Measurements from ENCODE around the gene HOXD8. TPM values are rescaled to one million over a fixed set of nuclear protein-coding genes. Genes with fewer than 3 reads are reported as not detected.

Gene HOXD8
- total RNA-seq, 1 donor from 2014 or later: not detected

DNA sequence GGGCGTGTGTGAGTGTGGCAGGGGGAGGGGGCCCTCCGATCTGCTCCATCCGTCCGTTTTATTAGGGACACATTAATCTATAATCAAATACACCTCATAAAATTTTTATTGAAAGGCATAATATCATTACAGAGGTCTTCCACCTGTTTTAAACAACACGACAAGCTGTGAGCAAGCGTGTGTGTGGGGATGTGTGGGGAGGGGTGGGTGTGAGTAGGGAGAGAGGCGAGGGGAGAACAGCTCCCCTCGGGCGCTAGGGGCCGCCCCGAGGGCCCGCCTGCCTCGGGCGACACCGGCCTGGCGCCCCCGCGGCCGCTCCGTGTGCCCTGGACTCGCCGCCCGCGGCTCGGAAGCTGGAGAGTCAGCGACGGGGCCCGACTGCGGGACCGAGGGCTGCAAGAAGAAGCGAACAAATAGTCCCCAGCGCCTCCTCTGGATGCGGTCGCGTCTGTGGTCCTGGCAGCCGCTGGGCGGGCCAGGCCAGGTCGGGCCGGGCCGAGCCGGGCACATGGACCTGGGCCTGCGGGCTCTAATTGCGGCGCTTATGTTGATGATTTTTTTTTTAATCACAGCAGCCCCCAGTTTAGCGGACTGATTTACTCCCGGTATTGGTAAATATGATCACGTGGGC, 7.3 kb upstream of the HOXD8 start:
- no peaks in the 10 kb centered on the region for H3K36me3 Mint-ChIP-seq (ENCODE audit: low read depth)
- TF ChIP-seq, protein P1, sequence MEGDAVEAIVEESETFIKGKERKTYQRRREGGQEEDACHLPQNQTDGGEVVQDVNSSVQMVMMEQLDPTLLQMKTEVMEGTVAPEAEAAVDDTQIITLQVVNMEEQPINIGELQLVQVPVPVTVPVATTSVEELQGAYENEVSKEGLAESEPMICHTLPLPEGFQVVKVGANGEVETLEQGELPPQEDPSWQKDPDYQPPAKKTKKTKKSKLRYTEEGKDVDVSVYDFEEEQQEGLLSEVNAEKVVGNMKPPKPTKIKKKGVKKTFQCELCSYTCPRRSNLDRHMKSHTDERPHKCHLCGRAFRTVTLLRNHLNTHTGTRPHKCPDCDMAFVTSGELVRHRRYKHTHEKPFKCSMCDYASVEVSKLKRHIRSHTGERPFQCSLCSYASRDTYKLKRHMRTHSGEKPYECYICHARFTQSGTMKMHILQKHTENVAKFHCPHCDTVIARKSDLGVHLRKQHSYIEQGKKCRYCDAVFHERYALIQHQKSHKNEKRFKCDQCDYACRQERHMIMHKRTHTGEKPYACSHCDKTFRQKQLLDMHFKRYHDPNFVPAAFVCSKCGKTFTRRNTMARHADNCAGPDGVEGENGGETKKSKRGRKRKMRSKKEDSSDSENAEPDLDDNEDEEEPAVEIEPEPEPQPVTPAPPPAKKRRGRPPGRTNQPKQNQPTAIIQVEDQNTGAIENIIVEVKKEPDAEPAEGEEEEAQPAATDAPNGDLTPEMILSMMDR (IDR thresholded peaks at IDR 0.05): no peak
- H3K27me3 Mint-ChIP-seq: peaks cover 67% of the 10 kb centered on the region
- H3K9me3 Mint-ChIP-seq: no peaks in the 10 kb centered on the region
- peak overlapping the region; percentile 59 for H3K4me3 Mint-ChIP-seq
- no peak for DNase-seq
- ChIA-PET POLR2A (no interaction called here), CTCF (interaction anchor here (0.7 to 1.2 kb wide), 2 partner anchors 427 to 432 kb away, joined by 3 read pairs; no protein-coding TSS in a partner anchor)
- intact Hi-C loops (cut with micrococcal nuclease): no loop called here
- H3K27ac Mint-ChIP-seq: no peak overlapping the region
- no peak for ATAC-seq (ENCODE audit: low read depth)
- peaks cover 12% of the 10 kb centered on the region for H3K4me1 Mint-ChIP-seq

DNA sequence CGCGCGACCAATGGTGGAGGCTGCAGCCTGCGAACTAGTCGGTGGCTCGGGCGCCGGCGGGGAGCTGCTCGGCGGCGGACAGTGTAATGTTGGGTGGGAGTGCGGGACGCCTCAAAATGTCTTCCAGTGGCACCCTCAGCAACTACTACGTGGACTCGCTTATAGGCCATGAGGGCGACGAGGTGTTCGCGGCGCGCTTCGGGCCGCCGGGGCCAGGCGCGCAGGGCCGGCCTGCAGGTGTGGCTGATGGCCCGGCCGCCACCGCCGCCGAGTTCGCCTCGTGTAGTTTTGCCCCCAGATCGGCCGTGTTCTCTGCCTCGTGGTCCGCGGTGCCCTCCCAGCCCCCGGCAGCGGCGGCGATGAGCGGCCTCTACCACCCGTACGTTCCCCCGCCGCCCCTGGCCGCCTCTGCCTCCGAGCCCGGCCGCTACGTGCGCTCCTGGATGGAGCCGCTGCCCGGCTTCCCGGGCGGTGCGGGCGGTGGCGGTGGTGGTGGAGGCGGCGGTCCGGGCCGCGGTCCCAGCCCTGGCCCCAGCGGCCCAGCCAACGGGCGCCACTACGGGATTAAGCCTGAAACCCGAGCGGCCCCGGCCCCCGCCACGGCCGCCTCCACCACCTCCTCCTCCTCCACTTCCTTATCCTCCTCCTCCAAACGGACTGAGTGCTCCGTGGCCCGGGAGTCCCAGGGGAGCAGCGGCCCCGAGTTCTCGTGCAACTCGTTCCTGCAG, 6.7 kb upstream of the HOXD8 start, which contains the start of gene HOXD9:
Gene HOXD9, plus strand, starts transcription at position 37 of the 728 bp plus-strand sequence. Its CDS starts 50 bp downstream, at position 87.
- TF ChIP-seq, protein P1 (IDR thresholded peaks at IDR 0.05): no peak
- DNase-seq: no peak

DNA sequence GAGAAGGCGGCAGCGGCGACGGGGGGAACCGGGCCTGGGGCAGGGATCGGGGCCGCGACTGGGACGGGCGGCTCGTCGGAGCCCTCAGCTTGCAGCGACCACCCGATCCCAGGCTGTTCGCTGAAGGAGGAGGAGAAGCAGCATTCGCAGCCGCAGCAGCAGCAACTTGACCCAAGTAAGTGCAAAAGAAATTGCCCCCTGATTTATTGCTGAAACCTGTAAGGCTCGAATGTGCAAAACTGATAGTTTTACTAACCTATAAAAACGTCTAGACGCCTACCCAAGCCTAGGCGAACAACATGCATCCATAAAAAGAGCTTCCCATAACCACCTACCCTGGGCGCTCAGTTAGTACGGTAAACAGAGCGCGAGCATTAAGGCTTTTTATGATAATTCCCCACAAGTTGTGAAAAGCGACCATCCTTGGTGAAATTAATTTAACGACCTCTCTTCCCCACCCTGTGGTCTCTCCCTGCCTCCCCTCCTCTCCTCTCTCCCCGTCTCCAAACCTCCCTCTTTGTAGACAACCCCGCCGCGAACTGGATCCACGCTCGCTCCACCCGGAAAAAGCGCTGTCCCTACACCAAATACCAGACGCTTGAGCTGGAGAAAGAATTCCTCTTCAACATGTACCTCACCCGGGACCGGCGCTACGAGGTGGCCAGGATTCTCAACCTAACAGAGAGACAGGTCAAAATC, 5.9 kb upstream of the HOXD8 start:
- ATAC-seq (ENCODE audit: low read depth): no peak
- DNase-seq: no peak
- no peak overlapping the region for H3K27ac Mint-ChIP-seq
- intact Hi-C loops (cut with micrococcal nuclease): no loop called here
- no peak overlapping the region for H3K4me3 Mint-ChIP-seq
- H3K4me1 Mint-ChIP-seq: peaks cover 18% of the 10 kb centered on the region
- H3K9me3 Mint-ChIP-seq: no peaks in the 10 kb centered on the region
- TF ChIP-seq, protein P1 (IDR thresholded peaks at IDR 0.05): no peak
- H3K27me3 Mint-ChIP-seq: peaks cover 67% of the 10 kb centered on the region
- POLR2A ChIA-PET: no interaction called here
- CTCF ChIA-PET: interaction anchor here (0.7 kb wide), 1 partner anchor 528 kb away, joined by 3 read pairs; no protein-coding TSS in a partner anchor
- no peaks in the 10 kb centered on the region for H3K36me3 Mint-ChIP-seq (ENCODE audit: low read depth)

More for the DNA sequence above, 6.7 kb upstream of the HOXD8 start, which contains the start of gene HOXD9:
- Mint-ChIP-seq H3K36me3 (ENCODE audit: low read depth) (no peaks in the 10 kb centered on the region), H3K4me3 (peak within 1 kb of the TSS; percentile 59), H3K27ac (no peak within 1 kb of the TSS), H3K9me3 (no peaks in the 10 kb centered on the region), H3K27me3 (peaks cover 66% of the 10 kb centered on the region), H3K4me1 (peaks cover 12% of the 10 kb centered on the region)
- ChIA-PET POLR2A (no interaction called here), CTCF (no interaction called here)
- intact Hi-C loops (cut with micrococcal nuclease): no loop called here
- no peak for ATAC-seq (ENCODE audit: low read depth)

DNA sequence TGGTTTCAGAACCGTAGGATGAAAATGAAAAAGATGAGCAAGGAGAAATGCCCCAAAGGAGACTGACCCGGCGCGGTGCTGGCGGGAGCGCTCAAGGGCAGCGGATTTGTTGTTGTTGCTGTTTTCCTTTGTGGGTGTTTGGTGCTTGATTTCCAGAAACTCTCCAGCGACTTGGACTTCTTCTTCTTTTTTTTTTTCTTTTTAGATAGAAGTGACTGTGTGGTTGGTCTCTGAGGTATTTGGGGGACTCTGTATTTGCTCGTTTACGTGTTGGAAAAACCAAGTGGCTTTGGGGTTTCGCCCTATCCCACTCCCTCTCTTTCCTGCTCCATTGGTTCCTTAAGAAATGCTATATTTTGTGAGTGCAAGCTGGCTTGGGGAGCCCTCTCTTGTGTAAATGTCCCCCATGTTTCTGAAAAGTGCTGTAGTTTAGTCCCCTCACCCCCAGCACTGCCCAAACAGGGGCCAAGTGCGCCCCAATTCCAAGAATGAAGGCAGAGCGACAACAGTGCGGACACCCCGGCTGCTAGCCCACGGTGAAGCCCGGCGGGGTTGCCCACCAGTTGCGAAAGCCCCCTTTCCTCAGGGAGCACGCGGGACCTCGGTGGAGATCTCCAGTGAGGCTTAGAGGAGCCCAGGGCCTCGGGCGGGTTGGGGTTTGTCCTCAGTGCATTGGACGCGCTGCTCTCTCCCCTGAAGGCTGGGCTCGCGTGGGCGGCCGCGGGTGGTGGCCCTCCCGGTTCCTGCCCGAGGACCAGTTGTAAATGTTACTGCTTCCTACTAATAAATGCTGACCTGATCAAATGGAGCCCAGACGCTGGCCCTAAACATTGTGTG, 5.2 kb upstream of the HOXD8 start:
- intact Hi-C loops (cut with micrococcal nuclease): no loop called here
- no peak overlapping the region for H3K4me3 Mint-ChIP-seq
- no peaks in the 10 kb centered on the region for H3K9me3 Mint-ChIP-seq
- H3K27me3 Mint-ChIP-seq: peaks cover 68% of the 10 kb centered on the region
- no peak for ATAC-seq (ENCODE audit: low read depth)
- ChIA-PET POLR2A (no interaction called here), CTCF (interaction anchor here (0.7 to 4.7 kb wide), 4 partner anchors 513 to 1024 kb away, joined by 3 to 94 read pairs (median 27); no protein-coding TSS in a partner anchor)
- no peaks in the 10 kb centered on the region for H3K36me3 Mint-ChIP-seq (ENCODE audit: low read depth)
- peaks cover 22% of the 10 kb centered on the region for H3K4me1 Mint-ChIP-seq
- TF ChIP-seq, protein P1 (IDR thresholded peaks at IDR 0.05): no peak
- no peak overlapping the region for H3K27ac Mint-ChIP-seq
- no peak for DNase-seq
